Activated CD4-positive, alpha-beta T cell treated with anti-CD3 and anti-CD28 coated beads, Interleukin-2, amount 50 U/mL, for 1 hour (primary cell): ENCODE data around the gene CTU2.

Source experiments
- DNase-seq: peaks from one replicate; pipeline ENCODE4 v3.0.0-alpha.2; 2020

CTU2 gene

DNA sequence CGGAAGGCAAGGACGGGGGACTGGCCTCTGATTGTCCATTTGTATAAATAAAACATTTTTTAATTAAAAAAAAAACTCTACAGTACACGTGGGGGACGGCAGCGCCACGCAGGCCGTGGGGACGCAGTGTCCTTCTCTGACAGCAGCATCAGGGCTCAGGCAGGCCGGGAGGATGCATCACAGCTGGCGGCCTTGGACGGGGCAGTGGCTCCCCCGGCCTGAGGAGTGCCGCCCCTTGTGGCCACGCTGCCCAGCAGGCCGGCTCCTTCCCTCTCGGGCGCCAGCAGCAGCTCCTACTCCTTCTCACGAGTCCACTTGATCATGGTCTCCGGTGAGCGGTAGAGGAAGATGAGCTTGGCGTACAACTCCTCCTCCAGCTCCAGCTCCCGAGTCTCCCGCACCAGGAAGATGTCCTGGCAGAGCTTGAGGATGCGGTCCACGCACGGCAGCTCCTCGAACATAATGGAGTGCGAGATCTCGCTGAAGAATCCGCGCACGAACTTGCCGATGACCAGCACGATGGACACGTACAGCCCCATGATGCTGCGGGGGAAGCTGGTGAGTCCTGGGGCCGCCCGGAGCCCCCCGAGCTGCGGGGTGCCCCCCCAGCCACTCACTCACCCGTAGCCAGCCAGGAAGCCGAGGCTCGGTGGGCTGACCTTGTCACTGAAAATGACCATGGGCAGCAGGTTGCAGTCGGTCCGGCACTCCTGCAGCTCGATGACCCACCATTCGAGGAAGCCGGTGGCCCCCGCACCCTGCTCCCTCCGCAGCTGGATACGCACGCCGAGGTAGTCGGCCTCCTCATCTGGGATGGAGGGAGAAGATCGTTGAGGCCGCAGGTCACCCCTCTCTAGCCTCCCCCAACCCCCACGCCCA lies 9.2 kb downstream of the CTU2 start:
- no peak for DNase-seq

GRCh38 chr16:88716201-88716600 lies 9.9 kb downstream of the CTU2 start:
- DNase-seq, result no peak

- DNase-seq, result no peak
Observed at GRCh38 chr16:88716601-88717001, 10.3 kb downstream of the CTU2 start.

- no peak for DNase-seq
Observed at GRCh38 chr16:88718178-88718577, 11.9 kb downstream of the CTU2 start.

DNA sequence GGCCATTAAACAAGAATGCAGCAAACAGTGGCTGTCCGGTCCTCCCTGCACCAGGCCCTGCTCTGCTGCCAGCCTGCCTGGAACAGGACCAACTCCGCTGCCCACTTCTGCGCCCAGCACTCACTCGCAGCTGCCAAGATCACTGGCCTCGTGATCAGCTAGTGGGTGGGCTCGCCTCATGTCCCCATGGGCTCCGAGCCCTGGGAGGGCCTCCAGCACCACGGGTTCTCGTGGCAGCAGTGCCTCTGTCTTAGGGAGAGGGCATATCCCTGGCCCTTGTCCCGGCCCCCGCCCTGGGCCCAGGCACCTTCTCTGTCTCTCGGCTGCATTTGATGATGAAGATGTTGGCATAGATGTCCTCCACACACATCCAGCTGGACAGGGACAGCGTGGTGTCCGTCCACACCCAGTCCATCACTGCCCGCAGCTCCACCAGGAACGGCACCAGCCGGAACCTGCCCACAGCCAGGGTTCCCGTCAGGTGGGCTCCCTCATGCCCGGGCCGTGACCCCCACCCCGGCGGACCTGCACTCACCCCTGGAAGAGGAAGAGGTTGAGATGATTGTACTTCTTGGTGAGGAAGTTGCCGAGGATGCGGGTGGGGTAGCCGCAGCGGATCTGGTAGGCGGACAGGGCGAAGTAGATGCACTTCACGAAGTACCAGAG lies 13.1 kb downstream of the CTU2 start:
- no peak for DNase-seq

DNA sequence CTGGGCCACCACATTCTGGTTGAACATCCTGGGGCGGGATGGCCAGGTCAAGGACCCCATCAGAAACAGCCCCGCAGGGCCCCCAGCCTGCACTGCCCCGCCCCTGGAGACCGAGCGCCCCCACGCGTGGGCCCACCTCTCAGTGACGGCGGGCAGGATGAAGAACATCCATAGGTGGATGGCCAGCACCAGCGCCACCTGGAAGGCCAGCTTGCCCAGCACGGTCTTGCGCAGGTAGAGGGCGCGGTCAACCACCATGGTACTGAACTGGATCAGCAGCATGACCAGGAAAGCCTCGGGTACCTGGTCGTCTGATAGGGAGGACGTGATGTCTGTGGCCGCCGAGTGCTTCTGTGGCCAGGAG lies 13.6 kb downstream of the CTU2 start:
- no peak for DNase-seq

DNA sequence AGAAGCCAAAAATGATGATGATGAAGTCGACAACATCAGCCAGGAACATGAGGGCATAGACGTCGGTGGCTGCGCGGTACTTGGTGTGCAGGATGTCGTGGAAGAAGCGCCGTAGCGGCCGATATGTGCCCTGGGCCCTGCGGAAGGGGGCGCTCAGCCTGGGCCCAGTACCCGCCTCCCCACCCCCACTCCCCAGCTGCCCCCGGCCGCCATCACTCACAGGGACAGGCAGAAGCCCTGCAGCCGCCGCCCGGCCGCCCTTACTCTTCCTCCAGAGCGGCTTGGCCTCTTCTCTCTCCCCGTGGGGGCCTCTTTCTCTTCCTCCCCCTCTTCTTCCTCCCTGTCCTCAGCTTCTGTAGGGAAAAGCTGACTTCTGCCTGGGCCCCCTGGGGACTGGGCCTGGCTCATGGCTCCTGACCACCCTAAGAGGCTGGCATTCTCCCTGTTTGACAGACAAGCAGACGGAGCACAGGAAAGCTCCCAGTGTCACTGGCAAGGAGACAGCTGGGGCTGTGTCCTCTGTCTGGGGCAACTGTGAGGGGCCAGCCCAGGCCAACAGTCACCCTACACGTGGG lies 14.2 kb downstream of the CTU2 start:
- no peak for DNase-seq

- no peak for DNase-seq
Observed at GRCh38 chr16:88721236-88721635, 14.9 kb downstream of the CTU2 start.

- DNase-seq, result no peak
Observed at GRCh38 chr16:88721815-88722755, 15.8 kb downstream of the CTU2 start.

DNA sequence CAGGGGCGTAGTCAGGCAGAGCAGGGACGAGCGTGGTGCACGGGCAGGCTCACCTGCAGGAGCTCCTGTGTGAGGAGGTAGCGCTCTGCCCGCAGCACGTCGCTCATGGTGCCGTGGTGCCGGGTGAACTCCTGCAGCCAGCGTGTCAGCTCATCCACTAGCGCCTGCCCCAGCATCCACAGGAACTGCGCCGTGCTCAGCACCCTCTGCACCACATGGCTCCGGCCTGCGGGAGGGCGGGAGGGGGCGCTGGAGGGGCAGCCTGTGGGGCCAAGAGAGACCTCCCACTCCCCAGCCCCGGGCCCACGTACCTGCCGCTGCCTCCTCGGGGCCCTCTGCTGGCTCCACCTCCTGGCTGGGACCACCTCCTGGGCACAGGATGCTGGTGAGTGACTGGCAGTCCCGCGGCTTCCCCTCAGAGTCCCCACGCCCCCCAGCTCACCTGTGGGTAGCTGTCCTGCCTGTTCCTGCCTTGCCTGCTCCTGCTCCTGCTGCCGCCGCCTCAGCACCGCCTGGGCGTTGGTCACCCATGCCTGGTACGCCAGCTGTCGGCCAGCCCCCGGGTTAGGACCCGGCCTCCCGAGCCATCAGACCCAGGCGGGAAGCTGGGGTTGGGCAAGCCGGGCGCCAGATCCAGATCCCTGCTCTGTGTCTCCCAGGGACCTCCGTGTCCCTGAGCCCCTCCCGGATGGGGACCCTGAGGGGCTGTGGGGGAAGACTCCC lies 16.6 kb downstream of the CTU2 start:
- no peak for DNase-seq

- no peak for DNase-seq
Observed at GRCh38 chr16:88723507-88723887, 17.2 kb downstream of the CTU2 start.

GRCh38 chr16:88723911-88724310 lies 17.6 kb downstream of the CTU2 start:
- no peak for DNase-seq

DNA sequence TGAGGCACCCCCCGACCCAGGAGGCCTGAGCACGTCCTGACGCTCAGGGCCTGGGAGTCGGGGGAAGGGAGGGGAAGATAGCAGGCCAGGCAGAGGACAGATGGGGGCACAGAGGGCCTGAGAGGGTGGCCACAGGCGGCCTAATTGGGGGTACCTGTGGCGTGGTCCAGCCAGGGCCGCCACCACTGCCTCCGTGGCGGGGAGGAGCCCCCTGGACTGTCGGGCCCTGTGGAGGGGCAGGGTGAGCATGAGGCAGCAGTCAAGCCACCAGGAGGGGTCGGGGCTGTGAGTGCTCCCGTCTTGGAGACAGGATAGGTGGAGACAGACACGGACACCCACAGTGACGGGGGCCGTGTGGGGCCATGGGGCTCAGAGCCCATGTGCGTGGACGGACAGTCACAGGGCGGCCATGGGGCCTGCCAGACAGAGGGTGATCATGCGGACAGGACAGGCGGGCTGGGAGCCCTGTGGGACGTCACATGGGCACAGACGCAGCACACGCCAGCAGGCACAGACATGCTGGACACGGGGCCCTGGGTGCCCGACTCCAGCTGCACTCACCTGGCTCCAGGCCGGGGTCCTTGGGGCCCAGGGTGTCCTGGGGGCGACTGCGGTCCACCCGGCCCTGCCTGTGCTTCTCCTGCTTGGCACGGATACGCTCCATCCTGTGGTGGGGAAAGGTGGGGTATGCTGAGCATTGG lies 18.7 kb downstream of the CTU2 start:
- no peak for DNase-seq

GRCh38 chr16:88725609-88726407 lies 19.5 kb downstream of the CTU2 start:
- DNase-seq, result no peak

DNA sequence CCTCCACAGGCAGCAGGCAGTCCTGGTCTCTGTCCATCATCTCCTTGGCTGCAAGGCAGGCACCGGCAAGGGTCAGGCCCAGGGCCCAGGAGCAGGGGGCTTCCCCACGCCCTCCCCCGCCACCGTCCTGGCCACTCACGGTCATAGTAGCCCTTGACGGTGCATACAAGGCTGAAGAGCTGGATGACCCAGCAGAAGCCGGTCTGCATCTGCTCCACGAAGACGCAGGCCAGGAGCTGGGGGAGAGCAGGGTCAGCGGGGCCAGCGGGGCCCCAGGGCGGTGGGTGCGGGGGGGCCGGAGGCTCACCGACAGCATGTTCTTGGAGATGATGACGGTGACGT lies 20.1 kb downstream of the CTU2 start:
- DNase-seq, result no peak

GRCh38 chr16:88726981-88727380 lies 20.7 kb downstream of the CTU2 start:
- no peak for DNase-seq

DNA sequence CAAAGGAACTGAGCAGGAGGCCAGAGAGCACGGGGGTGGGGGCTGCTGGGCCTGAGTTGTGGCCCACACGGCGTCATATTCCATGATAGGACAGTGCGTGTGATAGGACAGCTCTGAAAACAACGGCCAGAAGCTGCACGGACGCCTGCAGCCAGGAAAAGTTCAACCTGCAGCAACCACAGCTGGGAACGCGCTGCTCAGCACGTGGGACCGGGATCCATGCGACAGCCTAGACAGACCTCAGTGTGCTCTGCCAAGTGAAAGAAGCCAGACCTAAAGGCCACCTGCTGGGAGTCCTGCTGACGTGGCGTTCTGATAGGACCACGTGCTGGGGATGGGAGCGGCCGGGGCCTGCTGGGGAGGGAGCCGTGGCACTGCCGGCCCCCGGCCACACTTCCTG lies 21.6 kb downstream of the CTU2 start:
- DNase-seq, result no peak

- no peak for DNase-seq
Observed at GRCh38 chr16:88730632-88731607, 24.6 kb downstream of the CTU2 start.

DNA sequence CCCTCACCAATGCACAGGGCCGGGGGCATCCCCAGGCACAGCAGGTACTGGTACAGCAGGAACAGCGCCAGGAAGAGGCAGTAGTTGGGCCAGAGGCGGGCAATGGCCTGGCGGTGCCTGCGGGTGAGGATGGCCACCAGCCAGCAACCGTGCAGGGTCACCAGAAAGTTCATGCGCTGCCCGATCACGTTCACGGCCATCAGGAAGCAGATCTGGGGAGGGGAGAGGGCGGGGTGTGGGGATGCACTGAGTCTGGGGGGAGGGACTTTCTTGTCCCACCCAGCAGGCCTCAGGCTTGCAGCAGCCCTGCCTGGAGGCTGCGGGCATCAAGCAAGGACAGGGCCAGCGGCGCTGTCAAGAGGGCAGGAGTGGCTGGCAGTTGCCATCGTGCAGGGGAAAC lies 25.4 kb downstream of the CTU2 start:
- DNase-seq, result no peak
